Lower lobe of right lung (tissue), 2 donors: ENCODE measurements around the gene GRIA3. TPM values are rescaled to one million over a fixed set of nuclear protein-coding genes. Genes with fewer than 3 reads are reported as not detected.

ENCODE experiments used
- ATAC-seq, 2 donors: fragments of 200-7000 bp; cut with Tn5 transposase; one replicate each; pipeline ENCODE4 v1.9.1; 2020 to 2022; ENCODE audit warnings: mild to moderate bottlenecking in 2 of 2, moderate library complexity in 2 of 2
- DNase-seq: peaks from one replicate; pipeline ENCODE4 v3.0.0-alpha.2; 2020
- H3K27ac ChIP-seq: fragments of 200-600 bp; one replicate; pipeline ENCODE4 v1.8.0; 2022
- H3K27me3 ChIP-seq: fragments of 200-600 bp; one replicate; pipeline ENCODE4 v1.8.0; 2022; ENCODE audit warnings: low read depth
- H3K36me3 ChIP-seq: fragments of 200-600 bp; one replicate; pipeline ENCODE4 v1.8.0; 2022; ENCODE audit warnings: mild to moderate bottlenecking
- H3K4me1 ChIP-seq: fragments of 200-600 bp; one replicate; pipeline ENCODE4 v1.8.0; 2022
- H3K4me3 ChIP-seq: fragments of 200-600 bp; one replicate; pipeline ENCODE4 v1.8.0; 2022; ENCODE audit warnings: mild to moderate bottlenecking
- H3K9me3 ChIP-seq: fragments of 200-600 bp; one replicate; pipeline ENCODE4 v1.8.0; 2022
- CTCF ChIP-seq: fragments of 200-600 bp; IDR thresholded peaks from one replicate; pipeline ENCODE4 v1.8.0; 2022; ENCODE audit warnings: antibody characterized with exemption, mild to moderate bottlenecking
- intact Hi-C: fragments of 100-400 bp; cut with DNase I; formaldehyde crosslinking; loops from one replicate; pipeline ENCODE4 v1.11.0; 2022
- total RNA-seq: library from RNA; stranded (reverse); fragmentation: NEBNext Ultra II Directional; extraction: Animal tissue kit (Norgen Biotek cat#: 25700); gene quantifications from one replicate; pipeline ENCODE4 v1.2.1, GENCODE V29; 2021
- donor health status: DM: no; HTN: yes; CAD: no; lungs with severe emphysema.

GRIA3 gene
- total RNA-seq, 1 donor from 2014 or later: 0.47 TPM

- DNase-seq (no peak), ATAC-seq (no peak)
- Histone ChIP-seq H3K27ac (no peak overlapping the region), H3K27me3 (no peaks in the 10 kb centered on the region), H3K4me1 (no peaks in the 10 kb centered on the region), H3K9me3 (no peaks in the 10 kb centered on the region), H3K36me3 (no peaks in the 10 kb centered on the region), H3K4me3 (no peak overlapping the region)
- TF ChIP-seq CTCF: no peak
- intact Hi-C loops: no loop called here
Measured at GRCh38 chrX:123449335-123449734, 265.3 kb downstream of the GRIA3 start.

- ATAC-seq: no peak
- Histone ChIP-seq H3K4me1 (no peaks in the 10 kb centered on the region), H3K4me3 (no peak overlapping the region), H3K27me3 (no peaks in the 10 kb centered on the region), H3K36me3 (no peaks in the 10 kb centered on the region), H3K9me3 (no peaks in the 10 kb centered on the region), H3K27ac (no peak overlapping the region)
- peak; percentile 20 for TF ChIP-seq CTCF
- DNase-seq: no peak
- intact Hi-C loops: no loop called here
Measured at GRCh38 chrX:123450222-123450621, 266.1 kb downstream of the GRIA3 start.

- DNase-seq (no peak), ATAC-seq (no peak)
- Histone ChIP-seq H3K36me3 (no peaks in the 10 kb centered on the region), H3K4me1 (no peaks in the 10 kb centered on the region), H3K27me3 (no peaks in the 10 kb centered on the region), H3K9me3 (no peaks in the 10 kb centered on the region), H3K27ac (no peak overlapping the region), H3K4me3 (no peak overlapping the region)
- TF ChIP-seq CTCF: no peak
- intact Hi-C loops: no loop called here
Measured at GRCh38 chrX:123454712-123455431, 270.8 kb downstream of the GRIA3 start.

GRCh38 chrX:123455693-123456092 is 271.6 kb downstream of the GRIA3 start:
- Histone ChIP-seq H3K27me3 (no peaks in the 10 kb centered on the region), H3K4me1 (no peaks in the 10 kb centered on the region), H3K27ac (no peak overlapping the region), H3K36me3 (no peaks in the 10 kb centered on the region), H3K9me3 (no peaks in the 10 kb centered on the region), H3K4me3 (no peak overlapping the region)
- DNase-seq: no peak
- TF ChIP-seq CTCF: no peak
- ATAC-seq: no peak
- intact Hi-C loops: no loop called here

GRCh38 chrX:123464709-123465108 is 280.6 kb downstream of the GRIA3 start:
- no peak for DNase-seq
- no peaks in the 10 kb centered on the region for H3K9me3 ChIP-seq
- ATAC-seq: no peak
- no peak overlapping the region for H3K27ac ChIP-seq
- H3K27me3 ChIP-seq: no peaks in the 10 kb centered on the region
- no peaks in the 10 kb centered on the region for H3K4me1 ChIP-seq
- TF ChIP-seq CTCF: no peak
- no peak overlapping the region for H3K4me3 ChIP-seq
- intact Hi-C loops: no loop called here
- H3K36me3 ChIP-seq: no peaks in the 10 kb centered on the region
